Keratinocyte (primary cell): ENCODE data around the gene NUP37. TPM values are rescaled to one million over a fixed set of nuclear protein-coding genes. Genes with fewer than 3 reads are reported as not detected.
"Not testable (repeated sequence)": the region's sequence is repeated elsewhere in the genome, so short reads cannot be mapped to it uniquely, and the experiment has no call there.

Experiments
- DNase-seq: peaks from one replicate; pipeline ENCODE4 v3.0.0-alpha.2; 2011; ENCODE audit warnings: low read depth, missing footprints, low spot score
- FAIRE-seq: peaks from 2 replicates; lab custom pipeline; 2011; peaks lifted over from hg19 to GRCh38; lab: Jason Lieb, UNC
- H2AFZ ChIP-seq: 2 replicates; pipeline ENCODE4 v1.6.0; 2012; ENCODE audit warnings: low read length, control low read depth, inconsistent platforms; ENCODE audit not compliant: control insufficient read depth
- H3K27ac ChIP-seq: 2 replicates; pipeline ENCODE4 v1.5.1; 2011; ENCODE audit warnings: low read length; ENCODE audit not compliant: control insufficient read depth, insufficient read depth
- H3K27me3 ChIP-seq: 3 replicates; pipeline ENCODE4 v1.6.0; 2011; ENCODE audit warnings: low read length; ENCODE audit not compliant: control insufficient read depth, insufficient read depth; ENCODE audit errors: extremely low read depth
- H3K36me3 ChIP-seq, 2 experiments: 2 replicates in 1 of 2; 3 replicates in 1 of 2; pipeline ENCODE4 v1.5.1; 2011; ENCODE audit warnings: low read length in 2 of 2, mild to moderate bottlenecking in 1 of 2; ENCODE audit not compliant: control insufficient read depth in 2 of 2, insufficient read depth in 2 of 2; ENCODE audit errors: extremely low read depth in 1 of 2
- H3K4me1 ChIP-seq: 3 replicates; pipeline ENCODE4 v1.5.1; 2011; ENCODE audit warnings: low read length; ENCODE audit not compliant: control insufficient read depth, insufficient read depth; ENCODE audit errors: extremely low read depth
- H3K4me2 ChIP-seq: 3 replicates; pipeline ENCODE4 v1.6.0; 2011; ENCODE audit warnings: low read depth, low read length; ENCODE audit not compliant: control insufficient read depth, insufficient read depth; ENCODE audit errors: extremely low read depth
- H3K4me3 ChIP-seq, 3 experiments: fragments of 200-600 bp in 1 of 3; sonication (generic) in 1 of 3; 2 replicates in 2 of 3; 3 replicates in 1 of 3; pipeline ENCODE4 v1.5.1; 2011 to 2016; ENCODE audit warnings: low read length in 3 of 3, mild to moderate bottlenecking in 3 of 3, control low read depth in 2 of 3, inconsistent platforms in 1 of 3, low read depth in 1 of 3, mixed read lengths in 1 of 3, mixed run types in 1 of 3, moderate library complexity in 1 of 3; ENCODE audit not compliant: control insufficient read depth in 2 of 3, insufficient read depth in 2 of 3; ENCODE audit errors: extremely low read depth in 1 of 3
- H3K79me2 ChIP-seq: 2 replicates; pipeline ENCODE4 v1.6.0; 2012; ENCODE audit warnings: low read length; ENCODE audit not compliant: control insufficient read depth, insufficient read depth
- H3K9ac ChIP-seq: 3 replicates; pipeline ENCODE4 v1.6.0; 2011; ENCODE audit warnings: low read length; ENCODE audit not compliant: control insufficient read depth, insufficient read depth; ENCODE audit errors: extremely low read depth
- H3K9me1 ChIP-seq: 3 replicates; pipeline ENCODE4 v1.6.0; 2011; ENCODE audit warnings: low read length; ENCODE audit not compliant: control insufficient read depth, insufficient read depth; ENCODE audit errors: extremely low read depth
- H3K9me3 ChIP-seq: 2 replicates; pipeline ENCODE4 v1.5.1; 2012; ENCODE audit warnings: low read depth, low read length; ENCODE audit not compliant: control insufficient read depth
- H4K20me1 ChIP-seq: 3 replicates; pipeline ENCODE4 v1.6.0; 2011; ENCODE audit warnings: low read length; ENCODE audit not compliant: control insufficient read depth, insufficient read depth; ENCODE audit errors: extremely low read depth
- CTCF ChIP-seq, 3 experiments: IDR thresholded peaks in 1 of 3; conservative IDR thresholded peaks in 1 of 3; optimal IDR thresholded peaks in 1 of 3; 2 replicates in 2 of 3; 3 replicates in 1 of 3; pipeline versions ENCODE3 to v1.5.1; 2011; ENCODE audit warnings: low read length in 3 of 3, mild to moderate bottlenecking in 3 of 3, moderate library complexity in 2 of 3, control low read depth in 1 of 3, inconsistent platforms in 1 of 3; ENCODE audit not compliant: insufficient read depth in 2 of 3; ENCODE audit errors: extremely low read depth in 1 of 3
- EZH2 ChIP-seq: IDR thresholded peaks from one replicate; pipeline ENCODE4 v1.6.1; 2012; ENCODE audit warnings: inconsistent platforms, mild to moderate bottlenecking, low read length, moderate library complexity
- dilution Hi-C: fragments of 300-500 bp; cut with MboI; formaldehyde crosslinking; loops from one replicate; pipeline ENCODE4 v1.7.0; 2020; ENCODE audit warnings: low sequenced_read_pairs; ENCODE audit not compliant: extremely low pct_ligation_motif_present
- polyA plus RNA-seq, 5 experiments: library from polyadenylated mRNA; depleted of rRNA in 3 of 5; stranded (reverse) in 3 of 5; stranded (forward) in 1 of 5; unstranded in 1 of 5; fragments of >200 nt; gene quantifications; 1 replicate in 1 of 5; 2 replicates in 3 of 5; 3 replicates in 1 of 5; pipeline versions ENCODE4 v1.2.1 to v1.2.3, GENCODE V29; 2011 to 2012; ENCODE audit warnings: missing spikeins in 2 of 5, low read depth in 1 of 5, low replicate concordance in 1 of 5

The NUP37 gene
- polyA plus RNA-seq, 1 donor (not counting 4 experiments of a cell fraction or from before 2014, with no cell fraction given) = 89.8 TPM

GRCh38 chr12:102163383-102163782 is 43.5 kb upstream of the NUP37 start:
- Histone ChIP-seq H3K27ac (no peak overlapping the region), H4K20me1 (no peaks in the 10 kb centered on the region), H3K79me2 (no peaks in the 10 kb centered on the region), H3K9me1 (no peaks in the 10 kb centered on the region), H3K4me2 (no peak overlapping the region), H3K36me3 (no peaks in the 10 kb centered on the region), H3K27me3 (no peaks in the 10 kb centered on the region), H3K4me1 (no peaks in the 10 kb centered on the region), H2AFZ (no peak overlapping the region), H3K4me3 (no peak overlapping the region), H3K9me3 (no peaks in the 10 kb centered on the region), H3K9ac (no peak overlapping the region)
- DNase-seq (no peak), FAIRE-seq (no peak)
- TF ChIP-seq CTCF (optimal IDR thresholded peaks at IDR 0.05 in 1 of 3, IDR thresholded peaks at IDR 0.05 in 1 of 3, conservative IDR thresholded peaks at IDR 0.05 in 1 of 3; ENCODE audit: extremely low read depth in 1 of 3, insufficient read depth in 2 of 3, low read length in 3 of 3) (no peak), EZH2 (no peak)
- dilution Hi-C loops = no loop called here

- H3K27me3 ChIP-seq, H3K4me2 ChIP-seq, H3K4me1 ChIP-seq, H3K9me3 ChIP-seq, dilution Hi-C loops, H3K79me2 ChIP-seq, H3K9ac ChIP-seq, H3K9me1 ChIP-seq, H2AFZ ChIP-seq, H4K20me1 ChIP-seq, H3K27ac ChIP-seq, H3K36me3 ChIP-seq, DNase-seq, H3K4me3 ChIP-seq, FAIRE-seq: not testable (repeated sequence)
These were observed 35.3 kb upstream of the NUP37 start for GRCh38 chr12:102155206-102155605.

- H3K9me1 ChIP-seq, H3K4me1 ChIP-seq, H3K27me3 ChIP-seq, H3K27ac ChIP-seq, H3K4me2 ChIP-seq, H4K20me1 ChIP-seq, H3K9me3 ChIP-seq, dilution Hi-C loops, H3K36me3 ChIP-seq, H3K79me2 ChIP-seq, H3K4me3 ChIP-seq, H2AFZ ChIP-seq, FAIRE-seq, DNase-seq, H3K9ac ChIP-seq: not testable (repeated sequence)
These were observed 27.2 kb upstream of the NUP37 start for GRCh38 chr12:102147062-102147587.
